Thyroid gland (tissue), 4 donors: ENCODE data around the gene SIPA1L3. TPM values are rescaled to one million over a fixed set of nuclear protein-coding genes. Genes with fewer than 3 reads are reported as not detected.
A peak's percentile ranks its signal among the peaks of the same experiment; 100 is the strongest.

Experiments used
- DNase-seq, 2 donors: peaks; one replicate each; pipeline ENCODE4 v3.0.0-alpha.2; 2019
- H3K27ac ChIP-seq, 3 donors: fragments of 200-600 bp; sonication (generic); 1 replicate in 2 of 3; 2 replicates in 1 of 3; pipeline ENCODE4 v1.5.1; 2016 to 2019; ENCODE audit warnings: mild to moderate bottlenecking in 1 of 3, moderate library complexity in 1 of 3
- H3K27me3 ChIP-seq: fragments of 200-600 bp; sonication (generic); one replicate; pipeline ENCODE4 v1.5.1; 2019
- H3K36me3 ChIP-seq, 2 donors: fragments of 200-600 bp; sonication (generic); one replicate each; pipeline ENCODE4 v1.5.1; 2016 to 2019
- H3K4me1 ChIP-seq, 2 donors: fragments of 200-600 bp; sonication (generic); one replicate each; pipeline ENCODE4 v1.5.1; 2017 to 2019
- H3K4me3 ChIP-seq, 3 donors: fragments of 200-600 bp; sonication (generic); replicated peaks in 1 of 3; 1 replicate in 2 of 3; 2 replicates in 1 of 3; pipeline ENCODE4 v1.5.1; 2016; ENCODE audit warnings: mild to moderate bottlenecking in 1 of 3
- H3K9me3 ChIP-seq: fragments of 200-600 bp; sonication (generic); one replicate; pipeline ENCODE4 v1.5.1; 2017
- POLR2A ChIP-seq, 2 donors: fragments of 450-650 bp; IDR thresholded peaks; one replicate each; pipeline ENCODE4 v1.6.1; 2017; ENCODE audit warnings: antibody characterized with exemption in 2 of 2, mild to moderate bottlenecking in 2 of 2, moderate library complexity in 1 of 2
- WGBS, 2 donors: methylation state at CpG; one replicate each; pipeline ENCODE4 v1.1.5; 2017; 5-methylcytosine and 5-hydroxymethylcytosine counted together
- intact Hi-C: fragments of 100-400 bp; cut with DNase I; formaldehyde crosslinking; loops from one replicate; pipeline ENCODE4 v1.15.1; 2023
- total RNA-seq, 4 donors: library from RNA; depleted of rRNA; stranded (reverse); fragments of >200 nt; gene quantifications; one replicate each; pipeline ENCODE4 v1.2.3, GENCODE V29; 2016
- TF ChIP-seq, protein P1 (sequence below), 6 experiments: fragments of 200-600 bp in 3 of 6; fragments of 450-650 bp in 3 of 6; sonication (generic) in 3 of 6; IDR thresholded peaks; one replicate each; pipeline ENCODE4 v1.5.1; 2016 to 2019; ENCODE audit warnings: antibody characterized with exemption in 6 of 6, mild to moderate bottlenecking in 2 of 6, inconsistent platforms in 1 of 6, moderate library complexity in 1 of 6

Gene SIPA1L3
- total RNA-seq, 4 donors from 2014 or later = 39.4 to 130 (median 116) TPM

DNA sequence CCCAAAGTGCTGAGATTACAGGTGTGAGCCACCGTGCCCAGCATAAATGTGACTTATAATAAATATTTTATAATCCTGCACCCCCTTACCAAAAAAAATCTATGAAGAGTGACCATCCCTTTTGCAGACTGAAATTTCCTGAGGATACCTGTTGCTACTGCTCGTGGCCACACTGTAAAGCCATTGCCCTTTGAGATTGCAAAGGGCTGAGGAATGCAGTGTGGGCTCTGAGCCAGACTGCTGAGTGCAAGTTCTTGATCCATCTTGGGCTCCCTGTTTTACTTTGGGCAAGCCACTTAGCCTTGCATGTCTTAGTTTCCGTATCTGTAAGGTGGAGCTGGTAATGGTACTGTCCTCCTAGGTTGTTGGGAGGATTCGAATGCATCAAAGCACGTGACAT is 23.4 kb downstream of the SIPA1L3 start:
- H3K4me3 ChIP-seq = no peak overlapping the region
- no peaks in the 10 kb centered on the region for H3K36me3 ChIP-seq
- TF ChIP-seq POLR2A (IDR thresholded peaks at IDR 0.05) = no peak
- intact Hi-C loops = no loop called here
- DNase-seq = peak; percentile 74 to 83
- H3K4me1 ChIP-seq = peaks cover 57 to 58% of the 10 kb centered on the region in 2 donors
- H3K27ac ChIP-seq = peak overlapping the region; percentile 78 to 96 (median 87)
- no peaks in the 10 kb centered on the region for H3K27me3 ChIP-seq
- no peaks in the 10 kb centered on the region for H3K9me3 ChIP-seq
- WGBS, 2 donors = 72 to 84% methylated on average over 5 of the region's 5 CpGs

DNA sequence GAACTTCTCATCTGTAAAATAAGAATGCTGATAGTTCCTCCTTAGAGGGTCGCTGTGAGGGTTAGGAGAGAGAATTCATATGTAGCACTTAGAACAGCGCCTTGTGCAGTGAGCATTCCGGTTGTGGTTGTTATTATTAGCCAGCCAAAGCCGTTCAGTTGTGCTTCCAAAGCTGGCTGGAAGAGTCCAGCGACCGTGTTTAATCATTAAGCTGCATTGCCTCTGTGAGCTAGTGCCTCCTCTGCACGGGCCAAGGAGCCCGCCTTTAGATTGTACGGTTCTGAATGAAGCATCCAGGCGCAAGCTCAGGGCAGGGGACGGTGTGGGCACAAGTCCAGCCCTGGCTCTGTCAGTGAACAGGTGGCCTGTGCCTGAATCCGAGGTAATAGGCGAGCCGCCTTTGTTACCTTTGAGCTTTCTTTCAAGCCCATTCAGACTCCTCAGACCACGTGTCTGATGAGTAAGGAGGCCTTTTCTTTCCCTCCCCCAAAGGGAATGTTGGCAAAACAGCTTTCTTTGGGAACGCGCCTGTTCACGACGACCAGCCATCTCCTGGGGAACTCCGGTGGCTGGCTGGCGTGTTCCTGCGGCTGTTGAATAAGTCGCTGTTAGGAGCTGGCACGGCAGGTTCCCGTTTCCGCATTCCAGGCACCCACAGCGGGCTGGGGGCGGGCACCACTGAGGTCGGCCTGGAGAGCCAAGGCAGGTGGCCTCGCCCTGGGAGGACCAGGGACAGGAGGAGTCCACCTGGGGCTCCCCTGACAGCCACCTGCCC is 25.1 kb downstream of the SIPA1L3 start:
- Histone ChIP-seq H3K4me3 (peak overlapping the region in 1 of 3 donors; percentile 2), H3K36me3 (no peaks in the 10 kb centered on the region), H3K9me3 (no peaks in the 10 kb centered on the region), H3K27ac (peak overlapping the region; percentile 78 to 96 (median 87)), H3K27me3 (no peaks in the 10 kb centered on the region), H3K4me1 (peaks cover 57 to 63% of the 10 kb centered on the region in 2 donors)
- peak; percentile 98 to 99 for DNase-seq
- WGBS, 2 donors = 21 to 23% methylated on average over 17 to 23 of the region's 30 CpGs
- intact Hi-C loops = no loop called here
- TF ChIP-seq, protein P1, sequence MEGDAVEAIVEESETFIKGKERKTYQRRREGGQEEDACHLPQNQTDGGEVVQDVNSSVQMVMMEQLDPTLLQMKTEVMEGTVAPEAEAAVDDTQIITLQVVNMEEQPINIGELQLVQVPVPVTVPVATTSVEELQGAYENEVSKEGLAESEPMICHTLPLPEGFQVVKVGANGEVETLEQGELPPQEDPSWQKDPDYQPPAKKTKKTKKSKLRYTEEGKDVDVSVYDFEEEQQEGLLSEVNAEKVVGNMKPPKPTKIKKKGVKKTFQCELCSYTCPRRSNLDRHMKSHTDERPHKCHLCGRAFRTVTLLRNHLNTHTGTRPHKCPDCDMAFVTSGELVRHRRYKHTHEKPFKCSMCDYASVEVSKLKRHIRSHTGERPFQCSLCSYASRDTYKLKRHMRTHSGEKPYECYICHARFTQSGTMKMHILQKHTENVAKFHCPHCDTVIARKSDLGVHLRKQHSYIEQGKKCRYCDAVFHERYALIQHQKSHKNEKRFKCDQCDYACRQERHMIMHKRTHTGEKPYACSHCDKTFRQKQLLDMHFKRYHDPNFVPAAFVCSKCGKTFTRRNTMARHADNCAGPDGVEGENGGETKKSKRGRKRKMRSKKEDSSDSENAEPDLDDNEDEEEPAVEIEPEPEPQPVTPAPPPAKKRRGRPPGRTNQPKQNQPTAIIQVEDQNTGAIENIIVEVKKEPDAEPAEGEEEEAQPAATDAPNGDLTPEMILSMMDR (IDR thresholded peaks at IDR 0.05) = no peak
- TF ChIP-seq POLR2A (IDR thresholded peaks at IDR 0.05) = peak in 1 of 2 donors; percentile 47

DNA sequence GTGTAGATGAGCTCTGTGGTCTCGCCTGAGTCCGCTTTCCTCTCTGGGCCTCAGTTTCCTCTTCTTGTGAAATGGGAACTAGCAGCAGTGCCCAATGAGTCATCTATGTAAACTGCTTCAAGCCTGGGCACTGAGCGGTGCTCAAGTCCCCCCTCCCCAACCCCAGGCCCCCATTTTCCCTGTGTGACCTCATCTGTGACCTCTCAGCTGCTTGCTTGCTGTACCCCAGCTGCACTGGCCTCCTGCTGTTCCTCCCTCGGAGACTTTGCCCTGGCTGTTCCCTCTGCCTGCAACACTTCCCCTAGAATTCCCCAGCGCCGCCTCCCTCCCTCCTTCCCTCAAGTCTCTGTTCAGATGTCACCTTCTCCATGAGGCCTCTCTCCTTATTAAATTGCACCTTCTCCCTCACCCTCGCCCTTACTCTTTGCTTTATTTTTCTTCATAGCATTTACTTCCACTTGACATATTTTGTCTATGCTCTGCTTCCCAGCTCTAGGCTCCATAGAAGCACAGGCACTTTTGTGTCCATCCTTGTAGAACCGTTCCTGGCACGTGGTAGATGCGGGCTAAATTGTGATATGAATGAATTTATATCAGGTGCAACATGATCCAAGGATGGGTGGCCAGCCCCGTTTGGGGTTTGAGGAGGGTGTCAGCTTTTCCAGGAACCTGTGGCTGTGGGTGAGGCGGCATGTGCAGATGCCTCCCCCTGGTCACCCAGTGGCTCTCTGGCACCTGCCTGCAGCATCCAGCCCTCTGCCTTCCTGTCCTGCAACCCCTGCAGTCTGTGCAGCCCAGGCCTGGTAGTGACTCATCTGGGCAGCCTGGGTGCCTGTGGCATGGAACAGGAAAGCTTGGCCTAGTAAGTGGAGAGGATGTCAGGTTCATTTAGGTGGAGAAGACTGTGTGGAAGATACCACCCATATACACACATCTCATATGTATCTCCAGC is 26.3 kb downstream of the SIPA1L3 start:
- intact Hi-C loops = no loop called here
- H3K27me3 ChIP-seq = no peaks in the 10 kb centered on the region
- TF ChIP-seq, protein P1 (IDR thresholded peaks at IDR 0.05) = no peak
- peak in 1 of 2 donors; percentile 14 for TF ChIP-seq POLR2A (IDR thresholded peaks at IDR 0.05)
- peaks cover 57 to 62% of the 10 kb centered on the region in 2 donors for H3K4me1 ChIP-seq
- H3K36me3 ChIP-seq = no peaks in the 10 kb centered on the region
- no peaks in the 10 kb centered on the region for H3K9me3 ChIP-seq
- 37 to 39% methylated on average over 11 to 12 of the region's 12 CpGs for WGBS, 2 donors
- peak overlapping the region; percentile 78 to 96 (median 87) for H3K27ac ChIP-seq
- H3K4me3 ChIP-seq = peak overlapping the region in 1 of 3 donors; percentile 2
- peak; percentile 76 to 78 for DNase-seq

DNA sequence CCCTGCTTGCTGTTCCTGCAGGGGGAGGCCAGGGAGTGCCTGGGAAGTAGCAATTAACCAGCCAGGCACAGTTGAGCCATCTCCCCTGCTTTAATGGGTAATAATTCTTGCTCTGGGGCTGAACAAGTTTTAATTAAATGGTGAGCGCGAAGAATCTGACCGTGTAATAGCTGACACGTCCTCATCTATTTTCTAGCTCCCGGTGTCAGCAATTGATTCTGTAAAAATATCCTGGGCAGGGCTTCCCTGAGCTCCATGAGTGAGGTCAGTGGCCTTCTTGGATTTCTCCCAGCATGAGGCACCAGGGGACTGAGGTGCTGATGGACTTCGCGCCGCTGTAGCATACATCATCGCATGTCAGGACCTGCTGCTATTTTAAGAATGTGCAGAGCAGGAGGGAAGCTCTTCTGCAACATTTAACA is 26.9 kb downstream of the SIPA1L3 start:
- Histone ChIP-seq H3K4me3 (no peak overlapping the region), H3K27me3 (no peaks in the 10 kb centered on the region), H3K9me3 (no peaks in the 10 kb centered on the region), H3K36me3 (no peaks in the 10 kb centered on the region), H3K27ac (peak overlapping the region; percentile 49 to 87 (median 78)), H3K4me1 (peaks cover 56 to 57% of the 10 kb centered on the region in 2 donors)
- TF ChIP-seq, protein P1 (IDR thresholded peaks at IDR 0.05) = no peak
- no peak for TF ChIP-seq POLR2A (IDR thresholded peaks at IDR 0.05)
- intact Hi-C loops = no loop called here
- peak; percentile 18 to 28 for DNase-seq
- 65 to 69% methylated on average over 9 of the region's 9 CpGs for WGBS, 2 donors

DNA sequence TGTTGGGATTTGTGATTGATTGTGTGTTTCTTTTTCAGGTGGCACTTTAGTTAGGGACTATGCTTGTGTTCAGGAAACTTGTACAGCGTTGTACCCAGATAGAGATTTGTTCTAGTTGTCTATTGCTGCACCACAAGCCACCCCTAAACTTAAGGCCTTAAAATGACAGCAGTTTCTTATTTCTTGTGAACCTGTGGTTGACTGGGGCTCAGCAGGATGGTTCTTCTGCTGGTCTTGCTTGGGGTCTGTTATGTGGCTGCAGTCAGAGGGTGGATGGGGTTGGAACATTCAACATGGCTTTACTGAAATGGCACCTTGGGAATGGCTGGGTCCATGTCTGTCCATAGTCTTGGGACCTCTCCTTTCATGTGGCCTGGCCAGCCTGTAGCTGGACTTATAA is 28.3 kb downstream of the SIPA1L3 start:
- H3K27me3 ChIP-seq = no peaks in the 10 kb centered on the region
- no peak overlapping the region for H3K4me3 ChIP-seq
- no peak overlapping the region for H3K27ac ChIP-seq
- no peaks in the 10 kb centered on the region for H3K9me3 ChIP-seq
- no peaks in the 10 kb centered on the region for H3K36me3 ChIP-seq
- no peak for DNase-seq
- 0% methylated on average over 1 of the region's 1 CpG for WGBS, 2 donors
- H3K4me1 ChIP-seq = peaks cover 44 to 46% of the 10 kb centered on the region in 2 donors
- TF ChIP-seq, protein P1 (IDR thresholded peaks at IDR 0.05) = no peak
- TF ChIP-seq POLR2A (IDR thresholded peaks at IDR 0.05) = no peak
- intact Hi-C loops = no loop called here
